Panc1 (cell line): ENCODE measurements around the gene HYDIN. TPM values are rescaled to one million over a fixed set of nuclear protein-coding genes. Genes with fewer than 3 reads are reported as not detected.

Source experiments
- ATAC-seq: fragments of 200-7000 bp; cut with Tn5 transposase; 2 replicates; pipeline ENCODE4 v1.9.1; 2020; ENCODE audit warnings: mild to moderate bottlenecking, moderate library complexity
- Bru-seq: library from RNA; stranded (reverse); fragments of 400-500 nt; gene quantifications from one replicate; lab custom pipeline; 2021; lab: Mats Ljungman, UMichigan
- BruChase-seq, 2 experiments: library from RNA; stranded (reverse); fragments of 400-500 nt; gene quantifications; one replicate each; lab custom pipeline; 2021; lab: Mats Ljungman, UMichigan
- BruUV-seq: library from RNA; stranded (reverse); fragments of 400-500 nt; replicated peaks from 2 replicates; lab custom pipeline; 2021; lab: Mats Ljungman, UMichigan
- CTCF ChIA-PET: fragments of 300-600 bp; sonication (Branson Sonifier 250); formaldehyde crosslinking; loops from one replicate; lab custom pipeline; 2022; ENCODE audit warnings: antibody characterized with exemption; lab: Charles Lee
- POLR2A ChIA-PET: fragments of 300-600 bp; sonication (Branson Sonifier 250); formaldehyde crosslinking; loops from one replicate; lab custom pipeline; 2022; ENCODE audit warnings: antibody characterized with exemption; lab: Charles Lee
- DNase-seq: peaks from one replicate; pipeline ENCODE4 v3.0.0-alpha.2; 2010; ENCODE audit warnings: low read depth, low spot score
- H3K27ac ChIP-seq: 2 replicates; pipeline ENCODE4 v1.5.1; 2011; ENCODE audit warnings: mild to moderate bottlenecking, low read length, inconsistent platforms
- H3K27me3 ChIP-seq: fragments of 200-500 bp; sonication (Bioruptor generic); 2 replicates; pipeline ENCODE4 v1.6.0; 2014; ENCODE audit warnings: low read length, inconsistent platforms; ENCODE audit not compliant: control insufficient read depth, insufficient read depth
- H3K36me3 ChIP-seq: fragments of 200-500 bp; sonication (Bioruptor generic); 2 replicates; pipeline ENCODE4 v1.5.1; 2014; ENCODE audit warnings: inconsistent platforms, mild to moderate bottlenecking, low read length, moderate library complexity; ENCODE audit not compliant: control insufficient read depth, insufficient read depth
- H3K4me1 ChIP-seq: 2 replicates; pipeline ENCODE4 v1.5.1; 2011; ENCODE audit warnings: inconsistent platforms, mild to moderate bottlenecking, low read length, moderate library complexity; ENCODE audit not compliant: control insufficient read depth, insufficient read depth
- H3K4me3 ChIP-seq, 2 experiments: 2 replicates each; pipeline ENCODE4 v1.5.1; 2011 to 2012; ENCODE audit warnings: low read depth in 2 of 2, low read length in 2 of 2, mild to moderate bottlenecking in 2 of 2, inconsistent platforms in 1 of 2, moderate library complexity in 1 of 2
- H3K9me3 ChIP-seq: fragments of 200-500 bp; sonication (Bioruptor generic); 2 replicates; pipeline ENCODE4 v1.5.1; 2014; ENCODE audit warnings: low read depth, mild to moderate bottlenecking, inconsistent platforms, low read length, moderate library complexity; ENCODE audit not compliant: control insufficient read depth, insufficient read depth
- POLR2AphosphoS5 ChIP-seq: IDR thresholded peaks from 2 replicates; pipeline ENCODE4 v1.6.1; 2012; ENCODE audit warnings: mild to moderate bottlenecking, low read depth, low read length, moderate library complexity
- SIN3A ChIP-seq: IDR thresholded peaks from 2 replicates; pipeline ENCODE4 v1.6.1; 2012; ENCODE audit warnings: low read depth, mild to moderate bottlenecking, low read length, moderate library complexity, borderline replicate concordance; ENCODE audit not compliant: insufficient read depth
- TCF7L2 ChIP-seq: IDR thresholded peaks from 2 replicates; pipeline ENCODE4 v1.6.1; 2011; ENCODE audit warnings: mild to moderate bottlenecking, low read depth, low read length, inconsistent platforms
- in situ Hi-C: cut with HindIII; loops from 2 replicates; pipeline ENCODE4 v1.10.0; 2016; ENCODE audit warnings: low sequenced_read_pairs, low pct_unique_long_range_greater_than_20kb
- intact Hi-C: fragments of 100-400 bp; cut with micrococcal nuclease; formaldehyde crosslinking; loops from one replicate; pipeline ENCODE4 v1.10.0; 2022; ENCODE audit not compliant: unreplicated experiment
- long read RNA-seq: library from polyadenylated mRNA; unstranded; transcript quantifications from one replicate; pipeline ENCODE4 v2.0.0, GENCODE V29; 2021; ENCODE audit not compliant: unreplicated experiment
- polyA plus RNA-seq: library from polyadenylated mRNA; unstranded; fragments of >200 nt; gene quantifications from one replicate; pipeline ENCODE4 v1.2.1, GENCODE V29; 2012; ENCODE audit warnings: missing spikeins; ENCODE audit not compliant: insufficient read length
- total RNA-seq: library from RNA; stranded (reverse); gene quantifications from one replicate; pipeline ENCODE4 v1.2.1, GENCODE V29; 2021; ENCODE audit not compliant: unreplicated experiment
- TF ChIP-seq, protein P1 (sequence below): fragments of 450-650 bp; IDR thresholded peaks from 2 replicates; pipeline ENCODE4 v1.5.1; 2017; ENCODE audit warnings: mild to moderate bottlenecking
- TF ChIP-seq, protein P2 (sequence below), 2 experiments: IDR thresholded peaks; 2 replicates each; pipeline ENCODE4 v1.6.1; 2011 to 2012; ENCODE audit warnings: low read depth in 2 of 2, control low read depth in 1 of 2, low read length in 1 of 2, mild to moderate bottlenecking in 1 of 2, moderate library complexity in 1 of 2; ENCODE audit not compliant: insufficient read depth in 1 of 2

Gene HYDIN
- total RNA-seq (0.80 TPM), Bru-seq, nascent RNA (percentile 16 among the genes with signal in this experiment), BruChase-seq, experiment 1, labeled RNA remaining after a 2-hour chase (percentile 16 among the genes with signal in this experiment), BruChase-seq, experiment 2, labeled RNA remaining after a 6-hour chase (percentile 13 among the genes with signal in this experiment)
- 0.78 TPM for polyA plus RNA-seq
- long read RNA-seq, partial matches to known transcripts: 5 of 5 reads
- long read RNA-seq, other reads (novel, unspliced or antisense): 0 of 5 reads

DNA sequence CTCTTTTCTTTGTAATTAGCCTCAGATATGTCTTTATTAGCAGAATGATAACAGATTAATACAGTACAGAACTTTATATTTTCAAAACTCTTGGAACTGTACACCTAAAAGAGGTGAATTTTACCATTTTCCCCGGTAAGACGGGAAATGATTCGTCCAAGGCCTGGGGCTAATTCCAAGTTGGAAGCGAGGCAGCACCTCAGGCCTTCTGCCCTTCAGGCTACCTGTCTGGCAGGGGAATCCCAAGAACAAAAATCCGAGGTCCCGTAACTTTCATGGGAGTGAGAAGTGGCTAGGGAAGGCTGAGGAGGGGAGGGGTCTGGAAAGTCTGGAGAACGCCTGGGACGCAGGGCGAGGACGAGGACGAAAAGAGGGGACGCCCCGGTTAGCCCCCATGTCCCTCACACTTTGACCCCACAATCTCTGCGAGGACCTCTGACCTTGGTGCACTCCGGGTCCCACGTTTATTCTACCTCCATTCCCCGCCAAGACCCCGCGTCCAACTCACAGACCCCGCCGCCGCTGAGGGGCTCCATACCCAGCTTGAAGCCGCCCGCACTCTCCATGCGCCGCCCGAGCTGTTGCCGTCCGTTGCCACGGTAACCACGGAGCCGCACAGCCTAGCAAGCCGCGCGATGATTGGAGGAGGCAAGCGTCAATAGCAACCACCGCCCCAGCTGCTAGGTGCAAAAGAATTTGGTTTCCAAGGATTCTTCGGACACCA, at the start of gene HYDIN:
Gene HYDIN, minus strand, starts transcription at position 601 of the 724 bp plus-strand sequence. CDS start 43,827 bp downstream, outside the sequence.
- H3K27me3 ChIP-seq: no peaks in the 10 kb centered on the region
- H3K4me1 ChIP-seq: no peaks in the 10 kb centered on the region
- 0 out of 2 replicates have a peak, but pooled peaks cover 8% of the 10 kb centered on the region for H3K9me3 ChIP-seq
- in situ Hi-C loops: no loop called here
- ATAC-seq (peak; percentile 83), DNase-seq (no peak)
- CTCF ChIA-PET: no interaction called here
- H3K36me3 ChIP-seq: no peaks in the 10 kb centered on the region
- BruUV-seq: no TSS peak
- intact Hi-C loops: no loop called here
- no peak within 1 kb of the TSS for H3K27ac ChIP-seq
- peak within 1 kb of the TSS; percentile 33 to 42 for H3K4me3 ChIP-seq
- no peak for TF ChIP-seq POLR2AphosphoS5
- TF ChIP-seq SIN3A: no peak
- POLR2A ChIA-PET: no interaction called here

DNA sequence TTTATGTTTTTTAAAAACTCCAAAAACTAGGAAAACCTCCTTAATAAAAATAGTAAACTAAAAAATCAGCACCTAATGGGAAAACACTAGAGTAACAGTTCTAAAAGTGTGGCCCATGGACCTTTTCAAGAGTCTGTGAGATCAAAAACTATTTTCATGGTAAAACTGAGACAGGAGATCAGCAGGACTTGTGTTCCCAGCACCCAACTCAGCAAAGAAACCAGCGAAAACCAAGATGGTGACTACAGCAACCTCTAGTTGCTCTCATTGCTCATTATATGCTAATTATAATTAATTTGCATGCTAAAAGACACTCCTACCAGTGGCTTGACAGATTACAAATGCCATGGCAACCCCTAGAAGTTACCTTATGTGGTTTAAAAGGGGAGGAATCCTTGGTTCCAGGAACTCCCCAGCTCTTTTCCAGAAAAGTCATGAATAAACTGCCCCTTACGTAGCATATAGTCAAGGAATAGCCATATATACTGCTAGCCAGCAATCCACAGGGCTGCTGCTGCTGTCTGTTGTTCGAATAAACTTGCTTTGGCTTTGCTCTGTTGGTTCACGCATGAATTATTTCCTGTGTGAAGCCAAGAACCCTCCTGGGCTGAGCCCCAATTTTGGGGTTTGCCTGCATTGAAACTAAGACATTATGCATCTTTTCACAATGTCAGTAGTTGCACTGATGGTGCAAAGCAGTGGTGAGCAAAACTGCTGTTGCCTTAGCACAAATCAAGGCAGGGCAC, 46.2 kb upstream of the HYDIN start:
- no TSS peak for BruUV-seq
- in situ Hi-C loops: no loop called here
- POLR2A ChIA-PET: no interaction called here

More for the DNA sequence above, 46.2 kb upstream of the HYDIN start:
- no peak overlapping the region for H3K4me3 ChIP-seq
- no peaks in the 10 kb centered on the region for H3K27me3 ChIP-seq
- H3K4me1 ChIP-seq: no peaks in the 10 kb centered on the region
- CTCF ChIA-PET: no interaction called here
- intact Hi-C loops: no loop called here
- H3K9me3 ChIP-seq: no peaks in the 10 kb centered on the region
- H3K36me3 ChIP-seq: no peaks in the 10 kb centered on the region
- TF ChIP-seq, protein P1, sequence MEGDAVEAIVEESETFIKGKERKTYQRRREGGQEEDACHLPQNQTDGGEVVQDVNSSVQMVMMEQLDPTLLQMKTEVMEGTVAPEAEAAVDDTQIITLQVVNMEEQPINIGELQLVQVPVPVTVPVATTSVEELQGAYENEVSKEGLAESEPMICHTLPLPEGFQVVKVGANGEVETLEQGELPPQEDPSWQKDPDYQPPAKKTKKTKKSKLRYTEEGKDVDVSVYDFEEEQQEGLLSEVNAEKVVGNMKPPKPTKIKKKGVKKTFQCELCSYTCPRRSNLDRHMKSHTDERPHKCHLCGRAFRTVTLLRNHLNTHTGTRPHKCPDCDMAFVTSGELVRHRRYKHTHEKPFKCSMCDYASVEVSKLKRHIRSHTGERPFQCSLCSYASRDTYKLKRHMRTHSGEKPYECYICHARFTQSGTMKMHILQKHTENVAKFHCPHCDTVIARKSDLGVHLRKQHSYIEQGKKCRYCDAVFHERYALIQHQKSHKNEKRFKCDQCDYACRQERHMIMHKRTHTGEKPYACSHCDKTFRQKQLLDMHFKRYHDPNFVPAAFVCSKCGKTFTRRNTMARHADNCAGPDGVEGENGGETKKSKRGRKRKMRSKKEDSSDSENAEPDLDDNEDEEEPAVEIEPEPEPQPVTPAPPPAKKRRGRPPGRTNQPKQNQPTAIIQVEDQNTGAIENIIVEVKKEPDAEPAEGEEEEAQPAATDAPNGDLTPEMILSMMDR: no peak
- no peak for TF ChIP-seq SIN3A
- TF ChIP-seq POLR2AphosphoS5: no peak
- TF ChIP-seq TCF7L2: no peak
- TF ChIP-seq, protein P2, sequence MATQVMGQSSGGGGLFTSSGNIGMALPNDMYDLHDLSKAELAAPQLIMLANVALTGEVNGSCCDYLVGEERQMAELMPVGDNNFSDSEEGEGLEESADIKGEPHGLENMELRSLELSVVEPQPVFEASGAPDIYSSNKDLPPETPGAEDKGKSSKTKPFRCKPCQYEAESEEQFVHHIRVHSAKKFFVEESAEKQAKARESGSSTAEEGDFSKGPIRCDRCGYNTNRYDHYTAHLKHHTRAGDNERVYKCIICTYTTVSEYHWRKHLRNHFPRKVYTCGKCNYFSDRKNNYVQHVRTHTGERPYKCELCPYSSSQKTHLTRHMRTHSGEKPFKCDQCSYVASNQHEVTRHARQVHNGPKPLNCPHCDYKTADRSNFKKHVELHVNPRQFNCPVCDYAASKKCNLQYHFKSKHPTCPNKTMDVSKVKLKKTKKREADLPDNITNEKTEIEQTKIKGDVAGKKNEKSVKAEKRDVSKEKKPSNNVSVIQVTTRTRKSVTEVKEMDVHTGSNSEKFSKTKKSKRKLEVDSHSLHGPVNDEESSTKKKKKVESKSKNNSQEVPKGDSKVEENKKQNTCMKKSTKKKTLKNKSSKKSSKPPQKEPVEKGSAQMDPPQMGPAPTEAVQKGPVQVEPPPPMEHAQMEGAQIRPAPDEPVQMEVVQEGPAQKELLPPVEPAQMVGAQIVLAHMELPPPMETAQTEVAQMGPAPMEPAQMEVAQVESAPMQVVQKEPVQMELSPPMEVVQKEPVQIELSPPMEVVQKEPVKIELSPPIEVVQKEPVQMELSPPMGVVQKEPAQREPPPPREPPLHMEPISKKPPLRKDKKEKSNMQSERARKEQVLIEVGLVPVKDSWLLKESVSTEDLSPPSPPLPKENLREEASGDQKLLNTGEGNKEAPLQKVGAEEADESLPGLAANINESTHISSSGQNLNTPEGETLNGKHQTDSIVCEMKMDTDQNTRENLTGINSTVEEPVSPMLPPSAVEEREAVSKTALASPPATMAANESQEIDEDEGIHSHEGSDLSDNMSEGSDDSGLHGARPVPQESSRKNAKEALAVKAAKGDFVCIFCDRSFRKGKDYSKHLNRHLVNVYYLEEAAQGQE (IDR thresholded peaks at IDR 0.05; ENCODE audit: insufficient read depth in 1 of 2, low read depth in 2 of 2, low read length in 1 of 2): no peak
- no peak for DNase-seq
- ATAC-seq: no peak
- H3K27ac ChIP-seq: no peak overlapping the region
